NCI-H524 treated with DMSO at 0.1 percent for 48 hours (cell line): ENCODE data around the gene CCR9.
A peak's percentile ranks its signal among the peaks of the same experiment; 100 is the strongest.

Experiments
- DNase-seq: peaks from one replicate; lab custom pipeline; 2025; lab: John Stamatoyannopoulos, UW

Gene CCR9

GRCh38 chr3:45873036-45873435 lies 13.3 kb upstream of the CCR9 start:
- no peak for DNase-seq

- no peak for DNase-seq
Measured at GRCh38 chr3:45873638-45874037, 12.7 kb upstream of the CCR9 start.

- DNase-seq: peak; percentile 58
Measured at GRCh38 chr3:45874677-45875346, 11.5 kb upstream of the CCR9 start.

- no peak for DNase-seq
Measured at GRCh38 chr3:45878124-45878523, 8.2 kb upstream of the CCR9 start.

- no peak for DNase-seq
Measured at GRCh38 chr3:45880725-45881077, 5.6 kb upstream of the CCR9 start.

- no peak for DNase-seq
Measured at GRCh38 chr3:45881078-45882022, 5.0 kb upstream of the CCR9 start.

- DNase-seq: no peak
Measured at GRCh38 chr3:45884368-45885201, 1.8 kb upstream of the CCR9 start.

GRCh38 chr3:45887285-45887684 lies 942 bp downstream of the CCR9 start:
- DNase-seq: no peak

- no peak for DNase-seq
Measured at GRCh38 chr3:45887759-45888511, 1.6 kb downstream of the CCR9 start.

GRCh38 chr3:45889337-45889736 lies 3.0 kb downstream of the CCR9 start:
- DNase-seq: no peak

GRCh38 chr3:45890405-45890804 lies 4.1 kb downstream of the CCR9 start:
- no peak for DNase-seq

- no peak for DNase-seq
Measured at GRCh38 chr3:45892161-45892560, 5.8 kb downstream of the CCR9 start.

- DNase-seq: no peak
Measured at GRCh38 chr3:45894015-45894414, 7.7 kb downstream of the CCR9 start.

GRCh38 chr3:45895686-45896468 lies 9.5 kb downstream of the CCR9 start:
- DNase-seq: no peak

- no peak for DNase-seq
Measured at GRCh38 chr3:45896956-45897355, 10.6 kb downstream of the CCR9 start.

GRCh38 chr3:45904931-45905330 lies 18.6 kb downstream of the CCR9 start:
- DNase-seq: no peak

- no peak for DNase-seq
Measured at GRCh38 chr3:45905755-45906154, 19.4 kb downstream of the CCR9 start.

- no peak for DNase-seq
Measured at GRCh38 chr3:45906681-45907407, 20.5 kb downstream of the CCR9 start.

GRCh38 chr3:45907769-45908705 lies 21.7 kb downstream of the CCR9 start:
- DNase-seq: no peak
